NCI-H1694 (cell line): ENCODE results near the gene CPZ.
"Not testable (repeated sequence)": the region's sequence is repeated elsewhere in the genome, so short reads cannot be mapped to it uniquely, and the experiment has no call there.

ENCODE experiments used
- DNase-seq: peaks from one replicate; lab custom pipeline; 2025; lab: John Stamatoyannopoulos, UW

The CPZ gene

DNA sequence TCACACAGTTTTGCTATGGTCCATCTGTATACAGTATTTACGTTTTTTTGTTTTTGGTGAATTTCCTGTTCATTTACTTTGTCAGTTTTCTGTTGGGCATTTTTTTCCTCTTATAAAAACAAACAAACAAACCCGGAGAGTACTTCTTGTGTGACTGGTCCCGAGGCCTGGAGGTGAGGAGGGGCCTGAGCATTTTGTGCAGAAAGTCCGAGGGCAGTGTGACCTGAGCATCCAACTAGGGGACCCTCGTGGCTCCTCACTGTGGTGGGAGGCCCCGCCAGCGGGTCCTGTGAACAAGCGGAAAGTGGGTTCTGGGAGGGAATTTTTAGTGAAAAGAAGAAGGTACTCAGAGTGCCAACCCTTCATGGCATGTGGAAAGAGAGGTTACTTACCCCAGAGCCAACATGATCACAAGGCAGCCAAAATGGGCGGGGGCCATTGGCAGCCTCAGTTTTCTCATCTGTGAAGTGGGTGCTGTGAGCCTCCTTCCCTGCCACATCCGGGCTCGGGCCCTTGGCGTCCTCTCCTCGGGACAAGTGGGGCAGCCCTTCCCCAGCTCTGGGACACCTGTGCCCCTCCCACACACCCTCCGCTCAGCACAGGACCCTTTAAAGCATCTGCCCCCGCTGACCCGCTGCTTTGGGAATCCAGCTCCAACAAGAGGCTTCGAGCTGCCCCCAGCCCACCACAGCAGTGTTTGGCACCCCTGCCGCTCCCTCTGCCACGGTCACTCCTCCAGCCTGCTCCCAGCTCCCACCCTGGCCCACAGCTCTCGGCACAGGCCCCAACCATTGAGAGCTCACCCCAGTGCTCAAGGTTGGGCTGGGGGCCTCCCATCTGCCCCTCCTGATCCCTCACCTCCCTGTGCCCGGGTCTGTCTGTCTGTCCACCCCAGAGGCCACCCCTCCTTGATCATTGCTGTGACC is 35.2 kb upstream of the CPZ start:
- DNase-seq, result no peak

DNA sequence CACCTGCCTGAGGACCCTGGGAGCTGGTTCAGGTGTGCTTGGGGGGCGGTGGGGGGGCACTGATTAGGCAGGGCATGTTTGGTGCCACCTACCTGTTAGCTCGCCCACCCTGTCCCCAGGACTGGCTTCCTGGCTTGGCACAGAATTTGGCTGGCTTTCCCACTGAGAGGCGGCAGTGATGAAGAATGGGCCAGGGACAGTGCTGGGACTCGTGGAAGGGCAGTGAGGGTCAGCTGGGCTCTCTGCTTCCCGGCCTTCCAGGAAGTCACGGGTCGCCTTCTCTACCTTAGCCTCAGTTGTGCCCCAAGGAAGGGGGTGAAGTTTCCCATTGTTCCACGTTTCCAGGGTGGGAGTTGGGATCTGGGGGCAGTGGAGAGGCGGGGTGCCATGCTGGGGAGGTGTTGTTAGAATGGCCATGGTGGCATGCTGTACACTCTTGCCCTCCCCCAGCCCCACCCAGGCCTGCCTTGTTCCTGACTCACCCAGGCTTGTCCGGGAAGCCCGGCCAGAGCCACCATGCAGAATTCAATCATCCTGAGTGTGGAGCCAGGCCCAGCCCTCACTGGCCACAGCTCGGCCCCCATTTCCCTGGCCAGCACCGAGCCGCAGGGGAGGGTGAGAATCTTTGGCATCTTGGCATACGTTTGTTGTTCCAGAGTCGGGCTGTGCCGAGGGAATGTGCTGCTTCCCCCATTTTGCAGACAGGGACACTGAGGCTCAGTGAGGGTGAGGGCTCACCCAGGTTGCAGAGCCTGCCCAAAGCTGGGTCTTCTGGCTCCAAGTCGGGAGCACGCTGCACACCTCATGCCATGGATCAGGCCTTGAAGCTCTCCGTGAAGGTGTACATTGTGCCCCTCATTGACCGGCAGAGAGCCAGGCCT is 34.2 kb upstream of the CPZ start:
- no peak for DNase-seq

DNA sequence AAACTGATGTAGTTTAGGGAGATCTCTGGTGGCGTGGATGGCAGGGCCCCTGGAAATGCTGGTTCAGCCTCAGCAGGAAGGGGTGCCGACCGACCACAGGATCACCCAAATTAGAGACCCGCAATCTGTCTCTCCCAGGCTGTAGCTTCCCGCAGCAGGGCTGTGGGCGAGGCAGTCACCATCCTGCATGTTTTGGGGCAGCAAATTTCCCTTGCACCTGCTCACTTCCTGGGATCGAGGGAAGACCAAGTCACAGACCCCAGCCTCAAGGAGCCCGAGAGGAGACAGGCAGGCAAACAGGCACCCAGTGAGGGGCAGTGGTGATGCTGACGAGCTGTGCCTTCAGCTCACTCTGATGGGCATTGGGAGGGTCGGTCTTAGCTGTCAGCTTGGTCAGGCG is 33.6 kb upstream of the CPZ start:
- no peak for DNase-seq

DNA sequence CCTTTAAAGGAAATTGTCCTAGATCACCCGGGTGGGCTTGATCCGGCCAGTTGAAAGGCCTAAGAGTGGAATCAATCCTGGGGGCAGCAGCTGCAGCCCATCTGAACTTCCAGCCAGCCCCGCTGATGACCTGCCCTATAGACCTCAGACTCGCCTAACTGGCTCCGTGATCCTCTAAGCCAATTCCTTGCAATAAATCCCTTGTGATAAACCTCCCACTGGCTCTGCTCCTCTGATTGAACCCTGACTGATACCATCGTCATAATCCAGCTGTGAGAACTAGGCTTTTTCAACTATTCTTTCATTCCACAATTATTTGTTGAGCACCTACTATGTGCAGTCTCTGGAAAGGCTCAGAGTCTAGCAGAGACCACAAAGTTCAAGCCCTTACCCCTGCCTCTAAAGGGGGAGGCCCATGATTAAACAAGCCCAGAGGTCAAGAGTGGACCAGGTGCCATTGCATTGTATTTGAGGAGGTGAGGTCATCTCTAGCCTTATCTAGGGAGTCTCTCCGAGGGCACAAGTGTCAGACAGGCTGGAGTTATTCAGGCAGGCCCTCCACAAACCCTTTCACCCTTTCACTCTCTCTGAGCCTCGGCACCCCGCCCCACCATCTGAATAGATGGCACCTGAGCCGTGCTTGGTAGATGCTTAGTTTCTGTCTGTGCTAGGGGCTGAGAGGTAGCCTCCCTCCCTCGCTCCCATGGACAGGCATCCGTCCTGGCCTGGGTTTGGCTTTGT is 32.9 kb upstream of the CPZ start:
- no peak for DNase-seq

DNA sequence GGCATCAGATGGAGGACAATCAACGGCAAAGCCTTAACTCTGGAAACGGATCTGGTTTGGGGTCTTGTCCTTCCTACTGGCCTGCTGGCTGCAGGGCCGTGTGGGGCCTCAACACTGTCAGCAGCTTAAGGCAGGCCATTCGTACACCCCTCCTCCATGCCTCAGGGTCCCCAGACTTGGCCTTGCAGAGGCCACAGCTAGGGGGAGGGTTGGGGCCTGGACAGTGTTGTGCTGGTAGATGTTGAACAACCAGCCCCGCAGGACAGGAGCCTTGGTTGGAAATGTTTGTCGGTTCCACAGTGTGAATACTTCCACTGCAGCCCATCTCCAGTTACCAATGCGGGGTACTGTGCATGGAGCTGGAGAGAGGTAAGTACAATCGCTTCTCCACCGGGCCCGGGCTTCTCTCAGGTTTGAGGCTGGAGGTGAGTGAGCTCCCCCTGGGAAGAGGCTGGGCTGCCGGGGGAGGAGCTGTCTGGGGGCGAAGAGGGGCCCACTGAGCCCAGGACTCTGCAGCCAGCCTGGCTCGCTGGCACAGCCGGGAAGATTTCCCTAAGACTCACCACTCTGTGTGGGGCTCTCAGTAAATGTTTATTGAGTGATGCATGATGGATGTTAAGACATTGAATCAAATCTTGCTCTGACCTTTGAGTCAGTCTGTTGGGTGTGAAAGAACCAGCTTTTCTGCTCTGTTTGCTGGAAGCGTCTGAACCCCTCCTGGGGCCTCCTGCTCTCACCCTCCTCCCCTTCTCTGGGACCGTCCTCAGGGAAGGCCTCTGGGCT is 32.1 kb upstream of the CPZ start:
- no peak for DNase-seq

DNA sequence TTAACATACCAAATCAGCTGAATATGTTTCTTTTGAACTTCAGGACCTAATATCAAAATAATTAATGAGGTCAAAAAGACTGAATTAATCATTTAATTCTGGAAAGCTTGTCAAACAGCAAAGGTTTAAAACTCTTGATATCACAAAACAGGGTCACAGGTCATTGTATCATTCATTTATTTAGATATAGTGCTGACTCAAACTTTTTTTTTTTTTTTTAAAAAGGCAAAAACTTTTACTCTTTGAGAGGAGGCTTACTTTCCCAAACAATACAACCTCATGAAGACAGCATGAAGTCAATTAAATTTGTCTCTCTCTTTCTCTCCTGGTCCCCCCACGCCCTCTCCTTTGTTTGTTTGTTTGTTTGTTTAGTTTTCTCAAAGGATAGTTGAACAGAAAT is 28.0 kb upstream of the CPZ start:
- DNase-seq, result no peak

DNA sequence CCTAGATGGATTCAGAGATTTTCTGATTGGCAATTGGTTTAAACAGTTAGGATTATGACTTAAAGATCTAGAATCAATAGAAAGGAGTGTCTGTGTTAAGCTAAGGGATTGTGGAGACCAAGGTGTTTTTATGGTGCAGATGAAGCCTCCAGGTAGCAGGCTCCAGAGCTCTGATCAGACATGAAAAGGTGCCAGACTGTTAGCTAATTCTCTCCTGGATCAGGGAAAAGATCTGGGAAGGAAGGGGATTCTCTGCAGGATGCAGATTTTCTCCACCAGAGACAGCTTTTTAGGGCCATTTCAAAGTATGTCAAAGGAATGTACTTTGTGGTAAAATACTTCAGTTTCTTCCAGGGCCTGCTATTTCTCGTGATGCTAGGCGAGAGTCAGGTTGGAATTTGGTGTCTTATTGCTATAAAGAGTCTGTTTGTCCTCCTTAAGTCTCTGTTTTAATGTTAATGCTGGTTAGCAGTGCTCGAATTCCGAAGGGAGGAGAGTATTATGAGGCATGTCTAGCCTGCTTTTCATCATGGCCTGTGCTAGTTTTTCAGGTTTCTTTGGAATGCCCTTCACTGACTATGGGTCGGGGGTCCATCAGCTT is 24.4 kb upstream of the CPZ start:
- DNase-seq, result no peak

DNA sequence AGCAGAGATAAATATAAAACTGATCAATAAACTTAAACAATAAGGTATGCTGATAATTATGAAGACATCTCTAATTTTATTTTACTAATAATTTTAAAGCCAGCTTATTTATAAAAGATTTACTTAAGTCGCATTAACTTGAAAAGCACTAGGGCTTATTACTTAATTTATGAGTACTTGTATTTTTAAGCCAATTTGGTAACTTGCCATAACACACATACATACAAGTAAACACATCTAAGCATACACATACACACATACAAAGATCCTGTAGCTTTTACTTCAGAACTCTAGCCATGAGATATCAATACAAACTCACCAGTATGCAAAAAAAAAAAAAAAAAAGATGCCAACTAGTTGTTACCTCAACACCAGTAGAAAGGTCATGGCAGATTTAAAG is 22.4 kb upstream of the CPZ start:
- no peak for DNase-seq

DNA sequence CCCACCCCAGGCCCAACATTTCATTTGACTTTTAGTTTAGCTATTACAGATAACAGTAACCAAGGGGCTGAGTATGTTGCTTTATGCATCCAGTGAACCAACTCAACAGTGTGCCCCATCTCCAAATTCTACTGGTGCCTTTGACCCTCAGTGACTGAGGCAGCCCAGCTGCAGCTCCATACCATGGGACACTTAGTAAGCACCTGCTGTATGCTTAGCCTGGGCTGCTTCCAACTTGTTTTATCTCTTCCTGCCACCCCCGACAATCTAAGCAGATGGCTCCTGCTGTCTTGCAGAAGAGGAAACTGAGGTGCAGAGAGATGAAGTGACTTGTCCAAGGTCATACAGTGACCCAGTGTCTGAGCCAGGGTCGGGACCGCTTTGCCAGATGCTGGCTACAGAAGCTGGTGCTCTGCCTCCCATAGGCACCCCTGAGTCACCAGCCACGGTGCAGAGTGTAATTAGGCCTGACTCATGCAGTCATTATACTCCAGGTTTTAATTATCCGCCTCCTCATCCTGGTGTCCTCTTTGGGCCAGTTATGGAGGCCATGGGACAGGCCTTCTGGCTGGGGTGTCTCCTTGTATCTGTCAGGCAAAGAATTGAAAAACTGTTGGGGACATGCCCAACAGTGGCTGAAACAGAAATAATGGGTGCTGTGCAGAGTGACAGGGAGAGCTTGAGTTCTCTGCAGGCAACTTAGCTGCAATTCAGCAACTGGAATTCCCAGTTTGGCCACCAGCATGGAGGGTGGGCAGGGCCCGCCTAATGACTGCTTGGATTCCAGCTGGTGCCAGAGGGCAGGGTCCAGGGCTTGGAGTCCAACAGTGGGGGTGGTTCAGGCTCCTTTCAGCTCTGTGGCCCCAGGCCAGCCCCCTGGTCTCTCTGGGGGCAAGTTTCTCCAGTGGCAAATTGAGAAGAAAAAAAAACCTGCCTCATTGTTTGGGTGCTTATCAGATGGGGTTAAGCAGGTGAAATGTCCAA is 20.6 kb upstream of the CPZ start:
- no peak for DNase-seq

DNA sequence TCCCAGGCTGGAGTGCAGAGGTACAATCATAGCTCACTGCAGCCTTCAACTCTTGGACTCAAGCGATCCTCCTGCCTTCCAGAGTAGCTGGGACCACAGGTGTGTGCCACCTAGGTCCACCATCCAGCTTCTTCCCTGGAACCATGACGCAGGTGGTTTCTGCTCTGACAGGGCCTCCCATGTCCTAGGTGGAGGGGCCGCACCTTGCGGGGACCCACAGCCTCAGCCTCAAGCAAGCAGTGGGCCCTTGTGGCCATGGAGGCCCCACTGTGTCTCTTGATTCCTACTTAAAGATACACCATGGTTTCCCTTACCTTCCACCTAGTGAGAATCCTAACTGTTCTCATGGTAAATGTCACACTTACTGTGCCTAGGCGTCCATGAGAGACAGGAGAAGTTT is 19.3 kb upstream of the CPZ start:
- DNase-seq, result no peak

DNA sequence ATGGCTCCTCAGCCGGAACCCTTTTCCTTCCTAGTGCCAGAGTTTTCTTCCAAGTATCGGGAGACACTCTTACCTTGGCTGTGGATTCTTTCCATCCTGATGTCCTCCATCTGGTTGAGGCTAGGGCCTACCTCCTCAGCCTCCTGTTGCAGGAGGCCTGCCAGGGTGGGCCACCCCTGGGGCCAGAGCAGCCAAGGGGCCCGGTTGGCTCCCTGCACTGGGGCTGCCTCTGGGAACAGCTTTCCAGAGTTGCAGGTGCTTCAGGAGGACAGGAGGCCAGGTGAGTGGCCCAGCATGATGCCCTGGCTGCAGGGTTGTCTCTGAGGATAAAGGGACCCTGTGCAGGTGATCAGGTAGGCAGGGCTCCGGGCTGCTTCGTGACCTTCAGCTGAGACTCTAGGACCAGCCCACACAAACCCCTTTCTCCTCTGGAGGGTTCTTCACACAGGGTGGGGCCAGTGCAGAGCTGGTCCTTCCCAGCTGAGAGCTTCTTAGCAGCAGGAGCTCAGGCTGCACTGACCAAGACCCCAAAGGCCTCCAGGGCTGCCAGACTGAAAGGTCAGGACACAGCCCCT is 17.7 kb upstream of the CPZ start:
- DNase-seq, result no peak

DNA sequence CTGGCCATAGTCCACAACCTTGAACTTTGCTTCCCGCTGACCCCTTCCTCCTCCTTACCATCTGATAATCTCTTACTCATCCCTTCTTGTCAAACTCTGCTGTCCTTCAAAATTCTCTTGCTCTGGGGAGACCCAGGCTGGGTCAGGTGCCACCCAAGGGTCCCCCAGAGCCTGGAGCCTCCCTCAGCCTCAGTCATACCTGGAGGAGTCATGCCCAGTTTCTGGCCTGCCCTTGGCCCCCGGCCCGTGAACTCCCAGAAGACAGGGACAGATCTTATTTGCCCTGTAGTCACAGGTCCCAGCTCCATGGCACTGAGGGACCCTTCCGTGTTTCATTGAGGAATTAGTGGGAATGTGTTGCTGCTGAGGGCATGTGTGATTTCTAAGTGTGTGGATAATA is 17.1 kb upstream of the CPZ start:
- DNase-seq, result no peak

DNA sequence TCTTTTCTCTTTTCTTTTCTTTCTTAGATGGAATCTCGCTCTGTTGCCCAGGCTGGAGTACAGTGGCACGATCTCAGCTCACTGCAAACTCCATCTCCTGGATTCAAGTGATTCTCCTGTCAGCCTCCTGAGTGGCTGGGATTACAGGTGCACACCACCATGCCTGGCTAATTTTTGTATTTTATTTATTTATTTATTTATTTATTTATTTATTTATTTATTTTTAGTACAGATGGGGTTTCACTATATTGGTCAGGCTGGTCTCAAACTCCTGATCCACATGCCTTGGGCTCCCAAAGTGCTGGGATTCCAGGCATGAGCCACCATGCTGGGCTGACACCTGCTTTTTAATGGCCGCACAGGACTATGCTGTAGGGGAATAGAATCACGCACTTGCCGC is 16.0 kb upstream of the CPZ start:
- DNase-seq, result not testable (repeated sequence)

DNA sequence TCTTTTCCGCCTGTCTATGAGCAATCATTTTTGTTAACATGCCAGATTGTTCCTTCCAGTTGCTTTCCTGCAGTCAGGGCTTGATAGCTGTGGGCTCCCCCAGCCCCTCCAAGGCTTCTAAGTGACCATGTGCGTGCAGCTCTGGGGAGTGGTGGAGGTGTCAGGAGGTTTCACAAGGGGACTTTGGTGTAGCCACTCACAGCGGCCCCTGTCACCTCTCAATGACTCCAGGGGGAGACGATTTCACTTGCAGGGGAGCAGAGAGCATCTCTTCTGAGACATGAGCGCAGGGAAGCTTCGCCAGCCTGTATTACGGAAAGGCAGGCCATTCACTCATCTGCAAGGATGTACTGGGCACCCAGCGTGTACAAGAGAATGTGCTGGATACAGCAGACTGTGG is 15.5 kb upstream of the CPZ start:
- no peak for DNase-seq

DNA sequence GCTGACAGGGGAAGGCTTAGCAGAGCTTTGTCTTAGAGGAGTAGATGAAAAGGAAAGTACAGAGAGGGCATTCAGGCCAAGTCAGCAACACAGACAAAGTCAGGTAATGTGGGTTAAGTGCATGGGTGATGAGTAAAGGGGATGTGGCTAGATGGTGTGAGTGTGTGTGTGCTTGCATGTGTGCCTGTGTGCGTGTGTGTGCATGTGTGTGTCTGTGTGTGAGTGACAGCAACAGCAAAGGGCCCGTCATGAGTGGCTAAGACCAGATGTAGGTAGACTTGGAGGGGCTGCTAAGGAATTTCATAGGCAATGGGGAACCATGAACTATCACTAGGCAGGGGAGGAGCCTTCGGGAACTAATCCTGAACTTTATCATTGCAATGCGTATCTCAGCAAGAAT is 14.6 kb upstream of the CPZ start:
- no peak for DNase-seq

DNA sequence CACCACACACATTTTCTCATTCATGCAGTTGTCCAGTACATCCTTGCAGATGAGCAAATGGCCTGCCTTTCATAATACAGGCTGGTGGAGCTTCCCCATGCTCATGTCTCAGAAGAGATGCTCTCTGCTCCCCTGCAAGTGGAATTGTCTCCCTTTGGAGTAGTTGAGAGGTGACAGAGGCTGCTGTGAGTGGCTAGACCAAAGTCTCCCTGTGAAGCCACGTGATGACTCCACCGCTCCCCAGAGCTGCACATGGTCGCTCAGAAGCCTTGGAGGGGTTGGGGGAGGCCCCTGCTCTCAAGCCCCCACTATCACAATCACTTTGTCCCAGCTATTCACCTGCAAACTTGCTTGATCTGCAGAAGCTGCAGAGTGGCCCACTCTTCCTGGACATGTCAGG is 13.8 kb upstream of the CPZ start:
- no peak for DNase-seq

DNA sequence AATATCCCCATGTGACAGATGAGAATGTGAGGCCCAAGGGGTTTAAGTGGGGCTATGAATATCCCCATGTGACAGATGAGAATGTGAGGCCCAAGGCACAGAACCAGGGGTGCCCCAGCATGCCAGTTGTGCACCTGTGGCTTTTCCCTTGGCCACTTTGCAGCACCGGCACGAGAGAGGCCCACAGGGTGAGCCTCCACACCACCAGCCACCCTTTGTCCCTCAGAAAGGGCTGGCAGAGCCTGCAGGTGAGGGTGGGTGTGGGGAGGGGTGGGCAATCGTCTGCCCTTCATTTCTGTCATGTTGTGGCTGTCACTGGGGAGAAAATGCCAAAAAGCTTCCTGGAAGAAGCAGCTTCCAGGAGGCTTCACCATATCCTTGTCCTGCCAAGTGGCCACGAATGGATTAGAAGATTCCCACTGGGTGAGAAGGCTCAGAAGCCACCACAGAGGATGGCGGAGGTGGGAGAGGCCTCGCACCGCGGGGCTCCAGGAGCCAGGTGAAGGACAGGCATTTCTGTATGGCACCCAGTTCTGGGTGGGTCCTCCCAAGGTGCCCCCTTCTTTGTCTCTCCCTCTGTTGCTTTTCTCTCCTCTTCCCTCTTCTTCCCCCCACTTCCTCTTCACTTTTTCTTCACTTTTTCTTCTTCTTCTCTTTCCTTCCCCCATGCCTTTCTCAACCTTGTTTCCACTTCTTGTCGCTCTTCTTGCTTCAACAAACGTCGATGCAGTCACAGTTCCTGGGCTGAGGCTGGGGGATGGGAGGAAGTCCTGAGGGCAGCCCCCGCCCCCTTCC is 12.8 kb upstream of the CPZ start:
- no peak for DNase-seq

DNA sequence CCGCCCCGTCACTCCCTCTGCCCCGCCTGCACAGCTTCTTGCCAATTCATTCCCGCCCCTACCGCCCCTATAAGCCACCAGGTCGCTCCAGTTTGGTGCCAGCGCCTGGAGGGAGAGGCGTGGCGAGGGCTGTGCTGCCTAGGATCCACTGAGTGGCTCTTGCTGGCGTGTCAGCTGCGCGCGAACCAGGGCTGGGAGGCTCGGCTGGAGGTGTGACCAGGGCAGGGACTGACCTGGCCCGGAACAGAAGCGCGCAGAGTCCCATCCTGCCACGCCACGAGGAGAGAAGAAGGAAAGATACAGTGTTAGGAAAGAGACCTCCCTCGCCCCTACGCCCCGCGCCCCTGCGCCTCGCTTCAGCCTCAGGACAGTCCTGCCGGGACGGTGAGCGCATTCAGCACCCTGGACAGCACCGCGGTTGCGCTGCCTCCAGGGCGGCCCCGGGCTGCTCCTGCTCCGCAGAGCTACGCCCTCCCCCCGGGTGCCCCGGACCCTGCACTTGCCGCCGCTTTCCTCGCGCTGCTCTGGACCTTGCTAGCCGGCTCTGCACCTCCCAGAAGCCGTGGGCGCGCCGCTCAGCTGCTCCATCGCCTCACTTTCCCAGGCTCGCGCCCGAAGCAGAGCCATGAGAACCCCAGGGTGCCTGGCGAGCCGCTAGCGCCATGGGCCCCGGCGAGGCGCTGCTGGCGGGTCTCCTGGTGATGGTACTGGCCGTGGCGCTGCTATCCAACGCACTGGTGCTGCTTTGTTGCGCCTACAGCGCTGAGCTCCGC is 12.1 kb upstream of the CPZ start, which contains the start of gene GPR78:
Gene GPR78, plus strand, starts transcription at position 72 of the 773 bp plus-strand sequence. Its CDS starts 591 bp downstream, at position 663.
- DNase-seq, result no peak
